Panc1 (cell line): ENCODE results near the gene MCF2L2.

Experiments
- CTCF ChIP-seq: fragments of 450-650 bp; IDR thresholded peaks from 2 replicates; pipeline ENCODE4 v1.5.1; 2017; ENCODE audit warnings: mild to moderate bottlenecking
- POLR2AphosphoS5 ChIP-seq: IDR thresholded peaks from 2 replicates; pipeline ENCODE4 v1.6.1; 2012; ENCODE audit warnings: mild to moderate bottlenecking, low read depth, low read length, moderate library complexity
- SIN3A ChIP-seq: IDR thresholded peaks from 2 replicates; pipeline ENCODE4 v1.6.1; 2012; ENCODE audit warnings: low read depth, mild to moderate bottlenecking, low read length, moderate library complexity, borderline replicate concordance; ENCODE audit not compliant: insufficient read depth

- TF ChIP-seq CTCF, result no peak
- no peak for TF ChIP-seq POLR2AphosphoS5
- no peak for TF ChIP-seq SIN3A
These were observed 199.2 kb downstream of the MCF2L2 start for GRCh38 chr3:183229178-183229577.
